WTC11 (cell line): ENCODE measurements around the gene IL10RA.

ENCODE experiments used
- ATF3 ChIP-seq: sonication (generic); formaldehyde crosslinking; conservative IDR thresholded peaks from 2 replicates; pipeline ENCODE4 v1.8.1; 2022; ENCODE audit warnings: mild to moderate bottlenecking, missing genetic modification reagents
- ATF6 ChIP-seq: sonication (generic); formaldehyde crosslinking; IDR thresholded peaks from 2 replicates; pipeline ENCODE4 v1.8.1; 2023; ENCODE audit warnings: mild to moderate bottlenecking, missing genetic modification reagents
- CTCF ChIP-seq: fragments of 200-600 bp; IDR thresholded peaks from 2 replicates; pipeline ENCODE4 v1.8.0; 2022; ENCODE audit warnings: antibody characterized with exemption
- JUN ChIP-seq: sonication (generic); formaldehyde crosslinking; IDR thresholded peaks from 2 replicates; pipeline ENCODE4 v1.8.0; 2023; ENCODE audit warnings: mild to moderate bottlenecking, missing genetic modification reagents
- MAX ChIP-seq: sonication (generic); formaldehyde crosslinking; IDR thresholded peaks from 2 replicates; pipeline ENCODE4 v1.8.0; 2022; ENCODE audit warnings: mild to moderate bottlenecking, missing genetic modification reagents
- NR2C2 ChIP-seq: sonication (generic); formaldehyde crosslinking; IDR thresholded peaks from 2 replicates; pipeline ENCODE4 v1.8.0; 2022; ENCODE audit warnings: mild to moderate bottlenecking, missing genetic modification reagents
- OVOL2 ChIP-seq: fragments of 250-450 bp; sonication (Bioruptor Pico); IDR thresholded peaks from 2 replicates; pipeline ENCODE4 v1.9.0; 2021; ENCODE audit warnings: mild to moderate bottlenecking, borderline replicate concordance
- SOX15 ChIP-seq: fragments of 250-450 bp; sonication (Bioruptor Pico); IDR thresholded peaks from 2 replicates; pipeline ENCODE4 v1.9.0; 2021; ENCODE audit warnings: mild to moderate bottlenecking
- TEAD1 ChIP-seq: sonication (generic); formaldehyde crosslinking; IDR thresholded peaks from 2 replicates; pipeline ENCODE4 v1.8.0; 2022; ENCODE audit warnings: mild to moderate bottlenecking, missing genetic modification reagents
- USF2 ChIP-seq: sonication (generic); formaldehyde crosslinking; IDR thresholded peaks from 2 replicates; pipeline ENCODE4 v1.8.1; 2023; ENCODE audit warnings: mild to moderate bottlenecking, missing genetic modification reagents, moderate library complexity
- ZNF416 ChIP-seq: fragments of 250-450 bp; sonication (Bioruptor Pico); IDR thresholded peaks from 2 replicates; pipeline ENCODE4 v1.9.0; 2021; ENCODE audit warnings: mild to moderate bottlenecking, inconsistent platforms

GRCh38 chr11:117992136-117992535, 5.9 kb downstream of the IL10RA start:
- TF ChIP-seq ATF6 (CRISPR knock-in tag) (no peak), CTCF (no peak), ATF3 (no peak), MAX (CRISPR knock-in tag) (no peak), NR2C2 (no peak), JUN (CRISPR knock-in tag) (no peak), SOX15 (CRISPR knock-in tag) (no peak), TEAD1 (CRISPR knock-in tag) (no peak), OVOL2 (CRISPR knock-in tag) (no peak), USF2 (CRISPR knock-in tag) (no peak), ZNF416 (CRISPR knock-in tag) (no peak)
